GM19193 (cell line): ENCODE results near the gene LRRC53.

Source experiments
- POLR2A ChIP-seq: IDR thresholded peaks from 4 replicates; pipeline ENCODE4 v1.6.1; 2011; ENCODE audit not compliant: insufficient read depth, insufficient read length; ENCODE audit errors: extremely low read depth

LRRC53 gene, protein sequence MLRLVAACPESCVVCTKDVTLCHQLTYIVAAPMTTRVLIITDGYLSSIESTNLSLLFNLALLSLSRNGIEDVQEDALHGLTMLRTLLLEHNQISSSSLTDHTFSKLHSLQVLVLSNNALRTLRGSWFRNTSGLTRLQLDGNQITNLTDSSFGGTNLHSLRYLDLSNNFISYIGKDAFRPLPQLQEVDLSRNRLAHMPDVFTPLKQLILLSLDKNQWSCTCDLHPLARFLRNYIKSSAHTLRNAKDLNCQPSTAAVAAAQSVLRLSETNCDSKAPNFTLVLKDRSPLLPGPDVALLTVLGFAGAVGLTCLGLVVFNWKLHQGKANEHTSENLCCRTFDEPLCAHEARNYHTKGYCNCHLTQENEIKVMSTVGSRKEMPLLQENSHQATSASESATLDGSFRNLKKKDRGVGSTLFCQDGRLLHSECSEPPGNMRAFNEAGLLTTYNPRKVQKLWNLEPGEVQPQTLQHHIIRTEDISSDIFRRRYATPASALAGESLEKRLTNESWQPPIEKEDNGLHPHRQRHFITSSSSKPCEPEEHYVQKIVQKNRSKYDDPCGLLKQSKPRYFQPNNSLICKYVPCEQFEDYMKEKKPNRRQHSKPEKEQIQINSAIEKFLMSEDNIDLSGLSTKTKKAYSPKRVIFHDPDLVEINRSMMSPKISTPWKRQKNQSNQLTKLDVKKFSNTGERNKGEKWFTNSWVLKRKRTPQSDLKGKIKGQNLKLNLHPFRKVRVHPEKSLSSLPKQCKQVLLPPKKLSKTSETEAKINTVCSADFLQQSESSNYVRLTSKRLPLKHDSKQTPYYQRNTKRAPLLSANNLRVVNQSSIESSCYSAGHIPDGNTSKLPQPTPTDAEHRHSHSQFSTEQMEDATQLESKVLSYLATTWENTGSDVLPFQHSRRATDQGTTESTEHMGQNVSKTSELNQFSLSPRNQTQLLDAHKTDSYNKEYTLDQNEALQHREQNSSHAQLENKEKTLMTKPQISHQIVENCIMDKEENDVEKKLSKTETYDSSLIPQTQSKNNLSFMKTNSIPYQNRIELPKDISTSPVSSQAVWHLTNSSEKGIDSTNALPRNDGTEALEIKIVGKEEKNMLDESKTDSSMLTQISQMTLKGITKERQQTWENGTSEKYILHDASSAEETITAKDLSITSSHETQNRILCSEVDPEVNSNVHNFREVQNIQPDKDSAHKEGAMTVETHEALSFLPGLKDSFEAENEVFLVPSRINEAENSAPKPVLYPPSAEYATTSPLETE

DNA sequence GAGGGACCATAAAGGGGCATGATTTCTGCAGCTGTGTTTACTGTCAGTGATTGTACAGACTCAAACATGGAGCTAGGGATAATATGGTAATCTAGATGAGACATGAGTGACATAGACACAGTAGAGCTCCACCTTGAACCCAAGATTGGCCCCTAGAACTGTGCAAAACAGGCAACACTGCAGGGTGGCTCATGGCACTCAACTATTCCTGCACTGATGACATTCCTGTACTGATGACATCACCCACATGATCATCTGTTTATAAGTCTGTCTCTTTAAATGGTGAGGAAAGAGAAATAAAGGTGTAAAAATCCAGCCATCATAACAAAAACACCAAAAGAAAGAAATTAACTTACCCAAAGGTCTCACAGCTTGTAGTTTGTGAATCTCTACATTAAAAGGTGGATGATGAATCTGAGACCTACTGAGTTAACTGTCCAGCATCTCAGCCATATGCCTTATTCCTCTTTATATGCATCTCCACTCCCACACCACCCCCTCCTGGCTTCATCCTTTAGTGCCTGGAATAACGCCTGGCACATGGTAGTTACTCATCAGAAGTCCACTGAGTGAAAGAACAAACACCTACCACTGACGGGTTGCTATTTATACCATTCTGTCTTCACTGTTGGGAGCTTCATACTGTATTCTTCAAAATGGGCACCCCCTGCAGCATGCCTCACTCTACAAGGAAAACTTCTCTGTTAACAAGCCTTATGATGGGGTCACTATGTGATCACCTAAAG lies at the start of gene LRRC53:
Gene LRRC53 (minus strand): TSS at position 442 of the 746 bp plus-strand sequence. CDS start 29,262 bp downstream, outside the sequence.
- TF ChIP-seq POLR2A: no peak

DNA sequence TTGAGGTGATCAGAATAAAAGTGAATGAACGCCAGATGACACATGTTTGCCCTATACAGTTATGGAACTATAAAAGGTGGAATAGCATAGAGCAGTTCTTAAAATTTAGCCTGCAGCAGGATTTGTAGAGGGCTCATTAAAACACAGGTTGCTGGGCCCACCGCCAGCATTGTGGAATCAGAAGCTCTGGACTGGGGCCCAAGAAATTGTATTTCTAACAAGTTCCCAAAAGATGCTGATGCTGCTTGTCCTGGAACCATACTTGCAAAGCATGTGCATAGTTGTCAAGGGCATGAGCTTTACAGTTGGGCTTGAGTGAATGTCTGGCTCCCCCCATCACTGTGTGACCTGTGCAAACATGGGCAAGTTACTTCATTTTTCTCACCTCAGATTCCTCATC lies 37.5 kb upstream of the LRRC53 start:
- TF ChIP-seq POLR2A: no peak

DNA sequence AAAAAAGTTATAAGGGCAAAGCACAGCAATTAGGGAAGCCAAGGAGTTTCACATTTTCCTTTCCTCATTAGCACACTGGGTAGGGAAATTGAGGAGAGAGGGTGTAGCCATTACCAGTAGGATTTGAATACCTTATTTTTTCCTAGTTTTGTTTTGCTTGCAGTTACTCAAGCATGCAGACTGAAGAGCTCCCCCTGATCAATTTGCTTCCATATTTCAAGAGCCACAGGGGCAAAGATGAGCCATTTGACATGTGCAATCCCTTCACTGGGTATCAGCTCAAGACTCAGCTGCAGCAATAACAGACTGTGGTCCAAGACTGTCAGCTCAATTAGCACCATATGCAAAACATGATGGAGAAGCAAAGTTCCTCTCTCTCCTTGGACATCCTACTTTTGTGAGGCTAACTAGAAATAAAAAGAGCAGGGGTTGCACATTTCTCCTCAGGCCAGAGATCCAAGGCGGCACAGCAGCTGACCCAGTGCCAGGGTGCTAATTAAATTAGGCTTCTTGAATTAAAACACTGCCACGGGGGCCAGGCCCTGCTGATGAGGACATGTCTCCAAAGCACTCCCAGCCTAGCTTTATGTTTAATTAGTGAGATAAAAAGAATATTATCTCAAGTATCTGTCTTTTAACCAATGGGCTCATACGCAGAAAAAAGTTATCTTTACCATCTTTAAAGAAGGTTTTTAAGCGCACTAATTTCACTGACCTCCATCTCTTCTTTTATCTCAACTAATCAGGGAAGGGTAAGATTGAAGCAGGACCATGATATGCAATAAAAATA lies 36.7 kb upstream of the LRRC53 start:
- TF ChIP-seq POLR2A: no peak

DNA sequence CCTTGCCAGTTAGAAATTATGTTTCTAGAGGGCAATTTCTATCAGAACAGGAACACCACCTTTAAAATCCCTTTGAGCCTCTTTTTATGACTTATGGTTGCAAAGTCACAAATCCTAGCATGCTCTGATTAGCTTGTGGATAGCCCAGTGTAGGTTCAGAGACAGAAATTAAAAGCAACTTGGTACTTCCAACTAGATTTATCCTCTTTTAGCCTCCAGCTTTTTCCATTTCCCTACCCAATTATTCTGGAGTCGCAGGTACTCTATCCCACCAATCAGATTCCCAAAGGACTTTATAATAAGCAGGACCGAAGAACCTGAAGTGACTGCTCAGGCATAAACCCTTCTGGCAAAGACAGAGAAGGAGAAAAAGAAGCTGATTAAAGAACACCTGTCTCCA lies 33.4 kb upstream of the LRRC53 start:
- TF ChIP-seq POLR2A: no peak

DNA sequence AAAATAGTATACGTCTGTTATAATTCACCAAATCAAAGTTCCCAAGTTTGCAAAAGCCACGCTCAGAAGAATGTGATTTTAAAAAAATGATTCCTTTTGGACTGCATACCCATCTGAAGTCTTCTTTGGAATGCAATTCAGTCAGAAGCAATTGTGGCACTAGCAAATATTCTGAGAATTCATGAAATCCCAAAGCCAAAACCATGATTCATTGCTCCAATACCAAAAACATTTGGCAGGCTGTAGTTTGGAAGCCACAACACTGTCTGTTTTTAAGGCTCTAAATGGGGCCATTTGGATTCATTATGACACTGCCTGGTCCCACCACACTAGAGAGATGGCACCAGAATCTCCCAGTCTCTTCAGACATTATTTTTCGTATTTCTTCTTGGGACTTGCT lies 21.8 kb upstream of the LRRC53 start:
- TF ChIP-seq POLR2A: no peak

DNA sequence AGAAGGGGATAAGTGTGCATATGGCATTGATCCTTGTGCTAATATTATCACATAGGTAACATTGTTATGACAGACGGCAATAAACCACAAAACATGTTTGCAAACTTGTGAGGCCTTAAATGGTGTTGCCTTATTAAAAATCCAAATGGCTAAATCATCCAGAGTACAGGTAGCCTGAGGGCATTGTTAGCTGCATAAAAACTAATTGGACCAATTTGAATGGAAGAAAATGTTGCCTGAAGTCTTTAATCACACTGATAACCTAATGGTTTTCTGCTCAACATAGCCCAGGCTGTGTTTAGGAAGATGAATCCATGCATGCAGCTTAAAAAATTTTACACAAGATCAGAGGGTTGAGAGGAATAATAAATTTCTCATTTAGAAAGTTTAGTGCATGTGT lies 19.4 kb upstream of the LRRC53 start:
- TF ChIP-seq POLR2A: no peak

DNA sequence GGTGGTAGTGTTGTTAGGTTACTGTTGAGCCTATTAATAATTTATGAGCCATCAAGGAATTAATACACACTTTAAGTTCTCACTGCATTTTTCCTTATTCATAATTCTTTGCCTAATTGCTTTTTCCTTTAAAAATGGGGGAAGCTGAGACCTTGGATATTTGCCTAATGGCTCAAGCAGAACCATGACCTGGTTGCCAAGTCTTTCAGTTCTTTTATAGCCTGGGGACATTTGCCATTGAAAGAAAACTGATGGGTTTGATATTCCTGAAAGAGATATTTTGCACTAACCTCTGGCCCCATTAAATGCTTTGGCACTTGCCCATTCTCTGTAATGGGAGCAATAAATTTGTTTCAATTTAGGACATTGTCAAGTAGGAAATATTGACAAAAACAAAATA lies 18.5 kb upstream of the LRRC53 start:
- no peak for TF ChIP-seq POLR2A

DNA sequence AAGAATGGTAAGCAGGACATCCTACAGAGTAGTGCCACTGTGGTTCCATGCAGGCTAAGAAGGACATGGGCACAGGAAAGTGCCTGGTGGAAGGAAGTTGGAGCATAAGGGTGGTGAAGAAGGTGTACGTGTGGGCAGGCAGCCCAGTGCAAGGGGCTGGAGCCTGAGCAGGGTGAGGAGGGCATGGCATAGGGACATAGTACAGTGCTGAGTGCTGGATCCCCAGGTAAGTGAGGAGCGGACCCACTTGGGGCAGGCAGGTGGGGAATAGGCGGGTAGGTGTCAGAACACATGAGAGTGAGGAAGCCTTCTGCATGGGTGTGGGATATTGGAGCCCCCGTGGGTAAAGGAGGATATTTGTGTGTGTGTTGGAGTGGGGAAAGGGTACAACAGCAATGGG lies 15.7 kb upstream of the LRRC53 start:
- no peak for TF ChIP-seq POLR2A

DNA sequence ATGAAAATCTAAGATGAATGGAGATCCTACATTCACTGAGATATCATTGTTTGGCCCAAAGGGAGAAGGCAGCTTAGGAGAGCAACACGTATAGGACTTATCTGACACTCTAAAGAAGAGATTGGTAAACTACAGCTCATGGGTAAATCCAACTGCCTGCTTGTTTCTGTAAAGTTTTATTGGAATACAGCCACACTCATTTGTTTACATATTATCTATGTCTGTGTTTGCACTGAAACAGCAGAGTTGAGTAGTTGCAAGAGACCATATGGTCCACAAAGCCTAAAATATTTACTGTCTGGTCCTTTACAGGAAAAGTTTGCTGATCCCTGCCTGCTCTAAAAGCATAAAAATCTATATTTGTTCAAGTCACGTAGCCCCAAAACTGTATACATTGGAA lies 14.3 kb upstream of the LRRC53 start:
- TF ChIP-seq POLR2A: no peak

DNA sequence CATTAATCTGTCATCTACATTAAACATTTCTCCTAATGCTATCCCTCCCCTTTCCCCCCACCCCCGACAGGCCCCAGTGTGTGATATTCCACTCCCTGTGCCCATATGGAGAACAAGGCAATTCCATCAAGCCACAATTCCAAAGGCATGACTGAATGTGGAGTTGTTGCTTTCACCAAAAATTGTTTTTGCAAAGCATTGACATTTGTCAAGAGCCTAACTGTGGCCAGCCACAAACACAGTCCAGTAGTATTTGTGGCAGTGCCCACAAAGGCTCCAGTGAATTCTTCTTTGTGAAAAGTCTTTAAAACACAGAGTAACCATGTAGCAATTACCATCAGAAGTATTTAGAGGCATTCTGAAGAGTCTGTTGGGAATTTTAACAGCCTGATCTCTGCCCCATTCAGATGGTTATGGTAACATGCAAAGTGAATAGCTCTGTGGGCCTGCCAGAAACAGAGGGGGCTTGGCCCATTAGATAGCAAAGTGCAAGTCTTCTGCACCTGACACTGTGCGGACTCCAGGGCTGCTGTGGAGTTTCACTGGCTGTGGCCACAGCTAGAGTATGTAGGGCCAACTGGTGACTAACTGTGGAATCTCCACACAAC lies 11.6 kb upstream of the LRRC53 start:
- TF ChIP-seq POLR2A: no peak

DNA sequence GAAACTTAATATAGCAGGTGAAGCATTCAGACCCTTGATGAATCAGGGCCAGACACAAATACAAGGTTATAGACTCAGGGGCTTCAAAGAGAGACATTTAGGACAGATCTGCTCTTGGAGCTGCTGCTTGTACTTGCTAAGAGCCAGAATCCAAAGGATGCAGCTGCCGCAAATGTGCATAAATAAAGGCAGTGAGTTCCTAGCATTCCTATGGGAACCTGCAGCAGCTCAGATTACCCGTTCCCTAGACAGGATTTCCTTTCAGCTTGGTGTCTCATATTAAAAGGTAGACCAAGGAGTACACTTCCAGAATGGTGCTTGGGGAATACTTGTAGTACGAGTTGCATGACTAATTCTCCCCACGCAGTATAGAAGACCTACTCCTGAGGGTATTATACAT lies 9.7 kb upstream of the LRRC53 start:
- no peak for TF ChIP-seq POLR2A

DNA sequence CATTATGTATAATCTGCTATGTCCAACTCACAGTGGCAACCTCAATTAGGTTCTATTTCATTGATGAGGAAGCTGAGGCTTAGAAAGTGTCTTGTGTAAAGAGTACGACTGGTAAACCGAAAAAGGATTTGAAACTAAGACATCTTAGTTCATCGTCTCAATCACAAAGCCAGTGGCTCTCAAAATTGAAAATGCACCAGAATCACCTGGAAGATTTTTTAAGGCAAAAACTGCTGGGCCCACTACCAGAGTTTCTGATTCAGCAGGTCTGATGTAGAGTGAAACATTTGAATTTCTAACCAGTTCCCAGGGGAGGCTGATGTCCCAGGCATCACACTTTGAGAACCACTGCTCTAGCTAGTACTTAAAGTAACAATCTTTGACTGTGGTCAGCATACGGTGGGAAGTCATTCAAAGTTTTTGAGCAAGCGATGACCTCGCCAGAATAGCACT lies 5.2 kb upstream of the LRRC53 start:
- TF ChIP-seq POLR2A: no peak

DNA sequence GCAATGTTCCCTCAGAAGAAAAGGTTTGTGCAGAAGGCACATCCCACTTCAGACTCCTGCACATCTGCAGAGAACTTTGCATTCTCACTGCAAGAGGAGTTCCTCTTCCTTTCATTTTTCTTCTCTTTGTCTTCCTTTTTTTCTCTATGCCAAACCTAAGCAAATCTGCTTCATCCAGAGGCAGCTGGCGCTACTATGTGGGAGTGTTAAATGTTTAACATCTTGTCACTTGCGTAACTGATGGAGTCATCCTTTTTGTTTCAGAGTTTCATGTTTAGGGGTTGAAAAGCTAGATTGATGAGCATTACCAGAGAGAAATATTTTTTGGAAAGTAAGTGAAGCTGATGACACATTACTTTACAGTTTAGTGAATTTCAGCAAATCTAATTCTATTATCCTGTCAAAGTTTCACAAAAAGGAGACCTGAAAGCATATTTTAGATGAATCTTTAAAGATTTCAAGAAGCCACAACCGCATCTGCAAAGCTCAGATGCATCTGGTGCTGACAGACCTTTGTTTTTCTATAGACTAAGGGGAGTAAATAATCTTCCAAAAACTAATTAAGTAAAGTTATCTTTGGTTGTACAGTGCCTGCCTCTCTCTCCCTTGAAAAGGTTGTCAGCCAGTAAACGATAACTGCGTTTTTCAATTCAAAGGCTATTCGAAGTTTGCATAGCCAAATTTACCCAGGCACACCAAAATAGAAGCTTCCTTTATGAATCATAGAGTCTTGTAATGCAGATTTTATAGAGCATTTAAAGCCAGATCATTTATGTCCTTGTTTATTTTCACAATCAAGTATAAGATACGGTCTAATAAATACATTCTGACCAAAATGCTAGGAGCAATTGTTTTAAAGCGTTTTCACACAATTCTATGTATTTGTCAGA lies 1.2 kb upstream of the LRRC53 start:
- no peak for TF ChIP-seq POLR2A

DNA sequence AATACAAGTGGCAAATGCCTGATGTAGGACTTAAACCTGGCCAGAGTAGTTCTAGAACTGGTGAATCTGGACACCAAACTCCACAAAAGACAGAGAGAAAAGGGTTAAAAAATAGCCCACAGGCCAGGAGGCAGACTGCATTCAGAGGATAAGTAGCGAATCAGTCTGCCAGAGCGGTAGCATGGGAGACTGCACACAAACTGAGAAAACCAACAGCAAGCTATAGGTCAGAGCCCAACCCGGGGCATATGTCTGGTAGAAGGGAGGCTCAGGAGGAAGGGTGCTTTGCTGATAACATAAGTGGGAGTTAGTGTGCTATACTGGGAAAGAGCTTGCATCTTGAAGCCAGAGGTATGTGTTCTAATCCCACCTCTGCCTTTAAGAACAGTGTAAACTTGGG lies 4.0 kb downstream of the LRRC53 start:
- TF ChIP-seq POLR2A: no peak
